H1 (cell line): ENCODE results near the gene WRAP73. TPM values are rescaled to one million over a fixed set of nuclear protein-coding genes. Genes with fewer than 3 reads are reported as not detected.

Experiments
- CTCF ChIA-PET: fragments of 300-600 bp; sonication (Branson Sonifier 250); formaldehyde crosslinking; loops from one replicate; lab custom pipeline; 2021; ENCODE audit not compliant: partially characterized antibody; lab: Charles Lee
- POLR2A ChIA-PET: fragments of 300-600 bp; sonication (Branson Sonifier 250); formaldehyde crosslinking; loops from one replicate; lab custom pipeline; 2021; ENCODE audit warnings: inconsistent platforms; ENCODE audit not compliant: partially characterized antibody; lab: Charles Lee
- DNase-seq, 2 experiments: peaks; one replicate each; pipeline versions ENCODE4 v3.0.0 to v3.0.0-alpha.2; 2010 to 2022; ENCODE audit warnings: low spot score in 2 of 2, low read depth in 1 of 2, mixed read lengths in 1 of 2
- FAIRE-seq: peaks from 2 replicates; lab custom pipeline; 2011; peaks lifted over from hg19 to GRCh38; lab: Jason Lieb, UNC
- H2AFZ ChIP-seq: 2 replicates; pipeline ENCODE4 v1.8.1; 2012; ENCODE audit warnings: low read length, inconsistent platforms
- H2AK5ac ChIP-seq: 2 replicates; pipeline ENCODE4 v1.6.1; 2013; ENCODE audit warnings: low read depth, low read length
- H2BK120ac ChIP-seq: replicated peaks from 2 replicates; pipeline ENCODE3; 2013; ENCODE audit warnings: low read depth, low read length, inconsistent platforms
- H2BK12ac ChIP-seq: 2 replicates; pipeline ENCODE4 v1.6.1; 2013; ENCODE audit warnings: low read depth, low read length
- H2BK15ac ChIP-seq: 2 replicates; pipeline ENCODE4 v1.6.1; 2013; ENCODE audit warnings: low read length
- H2BK20ac ChIP-seq: 2 replicates; pipeline ENCODE4 v1.6.1; 2013; ENCODE audit warnings: low read length
- H2BK5ac ChIP-seq: 2 replicates; pipeline ENCODE4 v1.6.1; 2013; ENCODE audit warnings: low read depth, low read length
- H3K14ac ChIP-seq: 2 replicates; pipeline ENCODE4 v1.6.1; 2013; ENCODE audit warnings: inconsistent platforms; ENCODE audit not compliant: insufficient read length
- H3K18ac ChIP-seq: 2 replicates; pipeline ENCODE4 v1.6.1; 2013; ENCODE audit warnings: low read length; ENCODE audit errors: extremely low read depth
- H3K23ac ChIP-seq: 2 replicates; pipeline ENCODE4 v1.6.1; 2013; ENCODE audit warnings: inconsistent platforms; ENCODE audit not compliant: insufficient read length
- H3K23me2 ChIP-seq: 2 replicates; pipeline ENCODE4 v1.6.1; 2013; ENCODE audit warnings: low read depth, low read length
- H3K27ac ChIP-seq: 2 replicates; pipeline ENCODE4 v1.6.1; 2011; ENCODE audit warnings: low read depth, low read length, inconsistent platforms
- H3K27me3 ChIP-seq, 4 experiments: replicated peaks in 1 of 4; 1 replicate in 1 of 4; 2 replicates in 3 of 4; pipeline versions ENCODE4 v1.6.1 to v1.8.1; 2011 to 2013; ENCODE audit warnings: low read length in 3 of 4, mild to moderate bottlenecking in 3 of 4, inconsistent platforms in 2 of 4, mixed read lengths in 2 of 4, moderate library complexity in 1 of 4; ENCODE audit not compliant: control insufficient read depth in 3 of 4, insufficient read depth in 3 of 4; ENCODE audit errors: extremely low read depth in 1 of 4
- H3K36me3 ChIP-seq, 4 experiments: 2 replicates each; pipeline versions ENCODE4 v1.6.1 to v1.8.1; 2011 to 2013; ENCODE audit warnings: mild to moderate bottlenecking in 4 of 4, low read length in 3 of 4, moderate library complexity in 2 of 4, control low read depth in 1 of 4, inconsistent platforms in 1 of 4; ENCODE audit not compliant: insufficient read depth in 4 of 4, control insufficient read depth in 2 of 4
- H3K4ac ChIP-seq: replicated peaks from 2 replicates; pipeline ENCODE3; 2013; ENCODE audit warnings: low read length, low read depth, mixed read lengths, inconsistent platforms; ENCODE audit not compliant: insufficient read length
- H3K4me1 ChIP-seq, 4 experiments: replicated peaks in 1 of 4; 1 replicate in 1 of 4; 2 replicates in 3 of 4; pipeline versions ENCODE4 v1.6.1 to v1.8.1; 2011 to 2013; ENCODE audit warnings: low read length in 3 of 4, inconsistent platforms in 2 of 4, mixed read lengths in 1 of 4; ENCODE audit not compliant: insufficient read depth in 4 of 4, control insufficient read depth in 3 of 4
- H3K4me2 ChIP-seq, 2 experiments: 2 replicates each; pipeline versions ENCODE4 v1.6.1 to v1.8.1; 2011 to 2013; ENCODE audit warnings: low read depth in 2 of 2, low read length in 2 of 2, control low read depth in 1 of 2, inconsistent platforms in 1 of 2, mild to moderate bottlenecking in 1 of 2; ENCODE audit not compliant: insufficient read depth in 1 of 2
- H3K4me3 ChIP-seq, 4 experiments: fragments of 200-600, 300-600 bp in 1 of 4; sonication (generic), shearing (Covaris generic), sonication (Bioruptor Twin) in 1 of 4; 2 replicates each; pipeline versions ENCODE4 v1.5.1 to v1.8.1; 2011 to 2016; ENCODE audit warnings: low read length in 4 of 4, low read depth in 3 of 4, control low read depth in 2 of 4, inconsistent platforms in 2 of 4, mild to moderate bottlenecking in 2 of 4, mixed read lengths in 1 of 4, moderate library complexity in 1 of 4; ENCODE audit not compliant: insufficient read depth in 2 of 4; ENCODE audit errors: extremely low read depth in 1 of 4
- H3K56ac ChIP-seq: replicated peaks from 2 replicates; pipeline ENCODE3; 2013; ENCODE audit warnings: low read depth, mild to moderate bottlenecking, mixed read lengths, low read length, inconsistent platforms; ENCODE audit not compliant: insufficient read length
- H3K79me1 ChIP-seq: 2 replicates; pipeline ENCODE4 v1.6.1; 2013; ENCODE audit warnings: low read depth, low read length, control low read depth
- H3K79me2 ChIP-seq, 2 experiments: 2 replicates each; pipeline versions ENCODE4 v1.6.1 to v1.8.1; 2012 to 2013; ENCODE audit warnings: low read length in 2 of 2, mild to moderate bottlenecking in 2 of 2, inconsistent platforms in 1 of 2; ENCODE audit not compliant: insufficient read depth in 2 of 2, control insufficient read depth in 1 of 2
- H3K9ac ChIP-seq, 4 experiments: replicated peaks in 1 of 4; 1 replicate in 1 of 4; 2 replicates in 3 of 4; pipeline versions ENCODE4 v1.6.1 to v1.8.1; 2011 to 2013; ENCODE audit warnings: low read depth in 3 of 4, low read length in 3 of 4, control low read depth in 2 of 4, mild to moderate bottlenecking in 2 of 4, moderate library complexity in 2 of 4, inconsistent platforms in 1 of 4; ENCODE audit errors: extremely low read depth in 1 of 4
- H3K9me3 ChIP-seq, 2 experiments: 2 replicates each; pipeline versions ENCODE4 v1.6.1 to v1.8.1; 2012 to 2013; ENCODE audit warnings: mild to moderate bottlenecking in 2 of 2, moderate library complexity in 2 of 2, control low read depth in 1 of 2, inconsistent platforms in 1 of 2, low read depth in 1 of 2, low read length in 1 of 2, mixed read lengths in 1 of 2; ENCODE audit not compliant: insufficient read depth in 2 of 2
- H4K20me1 ChIP-seq, 2 experiments: replicated peaks in 1 of 2; 2 replicates each; pipeline versions ENCODE3 to v1.8.1; 2011 to 2013; ENCODE audit warnings: inconsistent platforms in 2 of 2, low read length in 2 of 2, mild to moderate bottlenecking in 1 of 2; ENCODE audit not compliant: insufficient read depth in 2 of 2, control insufficient read depth in 1 of 2
- H4K5ac ChIP-seq: 2 replicates; pipeline ENCODE4 v1.6.1; 2013; ENCODE audit warnings: low read length, low read depth, mixed read lengths, inconsistent platforms; ENCODE audit not compliant: insufficient read length
- H4K8ac ChIP-seq: 2 replicates; pipeline ENCODE4 v1.8.0; 2013; ENCODE audit warnings: mild to moderate bottlenecking, moderate library complexity, low read length, inconsistent platforms; ENCODE audit not compliant: insufficient read depth; ENCODE audit errors: extremely low read depth
- H4K91ac ChIP-seq: replicated peaks from 2 replicates; pipeline ENCODE3; 2013; ENCODE audit warnings: low read length, mixed read lengths, inconsistent platforms; ENCODE audit not compliant: insufficient read length
- BCL11A ChIP-seq, 2 experiments: IDR thresholded peaks; one replicate each; pipeline ENCODE4 v1.6.1; 2011; ENCODE audit warnings: low read depth in 2 of 2, low read length in 2 of 2, mild to moderate bottlenecking in 2 of 2
- BRCA1 ChIP-seq: IDR thresholded peaks from 2 replicates; pipeline ENCODE4 v1.6.1; 2012; ENCODE audit warnings: low read depth, low read length, improper control_type of control experiment
- CBX5 ChIP-seq: fragments of 300-800, 300-1000 bp; sonication (generic); IDR thresholded peaks from 2 replicates; pipeline ENCODE4 v1.7.1; 2016; ENCODE audit warnings: antibody characterized with exemption, low read length, low read depth
- E2F6 ChIP-seq: IDR thresholded peaks from 2 replicates; pipeline ENCODE4 v1.6.1; 2012; ENCODE audit warnings: inconsistent platforms
- HDAC2 ChIP-seq, 2 experiments: fragments of 300-600 bp in 1 of 2; sonication (generic) in 1 of 2; IDR thresholded peaks; 2 replicates each; pipeline ENCODE4 v1.6.1; 2011 to 2012; ENCODE audit warnings: low read depth in 2 of 2, low read length in 2 of 2, mild to moderate bottlenecking in 2 of 2, moderate library complexity in 2 of 2, borderline replicate concordance in 1 of 2, inconsistent platforms in 1 of 2
- JUND ChIP-seq: IDR thresholded peaks from 2 replicates; pipeline ENCODE4 v1.6.1; 2011; ENCODE audit warnings: mild to moderate bottlenecking, improper control_type of control experiment, low read length
- SP2 ChIP-seq: IDR thresholded peaks from 2 replicates; pipeline ENCODE4 v1.6.1; 2012; ENCODE audit warnings: mild to moderate bottlenecking, low read length, inconsistent platforms
- TAF7 ChIP-seq: optimal IDR thresholded peaks from 2 replicates; pipeline ENCODE3; 2011; ENCODE audit warnings: low read depth, mild to moderate bottlenecking, inconsistent platforms, low read length, moderate library complexity, borderline replicate concordance
- WGBS, 2 experiments: shearing (Covaris generic) in 1 of 2; methylation state at CpG; one replicate each; pipeline versions ENCODE4 v1.1.6 to v1.1.7; 2013 to 2015; ENCODE audit warnings: low lambda C conversion rate in 2 of 2, mixed read lengths in 2 of 2, inconsistent platforms in 1 of 2, low coverage in 1 of 2, missing lambda C conversion rate in 1 of 2; ENCODE audit not compliant: insufficient replicate concordance in 2 of 2, insufficient coverage in 1 of 2, insufficient read length in 1 of 2; ENCODE audit errors: extremely low coverage in 1 of 2, missing lambda C conversion rate in 1 of 2; 5-methylcytosine and 5-hydroxymethylcytosine counted together
- polyA plus RNA-seq, 7 experiments: library from polyadenylated mRNA; depleted of rRNA in 3 of 7; stranded (reverse) in 5 of 7; unstranded in 2 of 7; fragments of >200 nt in 5 of 7; fragments of 200-250 nt in 2 of 7; gene quantifications; 1 replicate in 5 of 7; 2 replicates in 1 of 7; 4 replicates in 1 of 7; pipeline versions ENCODE4 v1.2.1 to v1.2.3, GENCODE V29; 2011 to 2013; ENCODE audit warnings: missing spikeins in 2 of 7, mixed read lengths in 2 of 7
- total RNA-seq: library from RNA; stranded (reverse); fragmentation: NEBNext Ultra II Directional; extraction: Animal tissue kit (Norgen Biotek cat#: 25700); gene quantifications from 2 replicates; pipeline ENCODE4 v1.2.1, GENCODE V29; 2021

WRAP73 gene
- total and polyA plus RNA-seq, 2 of the 8 experiments (the other 6 are each of a cell fraction or from before 2014, with no cell fraction given), result 30.3 to 50.7 TPM

GRCh38 chr1:3634059-3634800, 15.7 kb downstream of the WRAP73 start:
- no peak overlapping the region for H2BK120ac ChIP-seq
- H3K4me2 ChIP-seq, result no peak overlapping the region
- no peak overlapping the region for H4K5ac ChIP-seq
- H3K14ac ChIP-seq, result no peak overlapping the region
- ChIA-PET CTCF (interaction anchor here (0.9 to 1.5 kb wide), 5 partner anchors 9 to 202 kb away, joined by 3 to 4 read pairs (median 3); no protein-coding TSS in a partner anchor), POLR2A (interaction anchor here (1.6 kb wide), 1 partner anchor 13 kb away, joined by 5 read pairs; no protein-coding TSS in a partner anchor)
- H2AFZ ChIP-seq, result no peak overlapping the region
- H2BK12ac ChIP-seq, result no peak overlapping the region
- no peak for FAIRE-seq
- no peaks in the 10 kb centered on the region for H3K9me3 ChIP-seq
- no peak overlapping the region for H4K91ac ChIP-seq
- H4K20me1 ChIP-seq, result peaks cover 4 to 11% of the 10 kb centered on the region in 2 experiments
- no peaks in the 10 kb centered on the region for H3K23me2 ChIP-seq
- H3K4me1 ChIP-seq, result peaks cover 0 to 10% (median 2%) of the 10 kb centered on the region in 4 experiments; a peak in 3 of 7 replicates
- H2BK15ac ChIP-seq, result no peak overlapping the region
- DNase-seq, result no peak
- no peak overlapping the region for H2BK5ac ChIP-seq
- WGBS, 2 experiments, result 92% methylated on average over 20 of the region's 22 CpGs; no CpG with 5 or more reads in 1 of the 2 experiments
- peaks cover 6 to 35% (median 11%) of the 10 kb centered on the region in 4 experiments for H3K36me3 ChIP-seq
- no peaks in the 10 kb centered on the region for H3K79me1 ChIP-seq
- no peak overlapping the region for H3K9ac ChIP-seq
- no peak overlapping the region for H3K18ac ChIP-seq
- no peak overlapping the region for H2AK5ac ChIP-seq
- H3K23ac ChIP-seq, result no peak overlapping the region
- no peak overlapping the region for H2BK20ac ChIP-seq
- no peak overlapping the region for H3K4me3 ChIP-seq
- H3K79me2 ChIP-seq, result no peaks in the 10 kb centered on the region
- no peak overlapping the region; the same call in 1 of the 2 replicates for H4K8ac ChIP-seq
- H3K27ac ChIP-seq, result no peak overlapping the region
- H3K4ac ChIP-seq, result no peak overlapping the region
- no peaks in the 10 kb centered on the region for H3K27me3 ChIP-seq
- H3K56ac ChIP-seq, result no peak overlapping the region
- no peak for TF ChIP-seq TAF7
- no peak for TF ChIP-seq E2F6
- no peak for TF ChIP-seq JUND
- TF ChIP-seq BCL11A (IDR thresholded peaks at IDR 0.05; ENCODE audit: low read depth in 2 of 2, low read length in 2 of 2), result no peak
- no peak for TF ChIP-seq SP2
- no peak for TF ChIP-seq BRCA1
- no peak for TF ChIP-seq CBX5
- no peak for TF ChIP-seq HDAC2 (IDR thresholded peaks at IDR 0.05; ENCODE audit: borderline replicate concordance in 1 of 2, low read depth in 2 of 2, low read length in 2 of 2)
